Measurements from ENCODE around the gene C10orf90. TPM values are rescaled to one million over a fixed set of nuclear protein-coding genes. Genes with fewer than 3 reads are reported as not detected.

The C10orf90 gene
- total RNA-seq, 4 donors from 2014 or later = 0.26 TPM; not detected in 3

- TF ChIP-seq POLR2A (IDR thresholded peaks at IDR 0.05) = no peak
- no peak for TF ChIP-seq CTCF (IDR thresholded peaks at IDR 0.05)
- peaks cover 0 to 3% (median 0%) of the 10 kb centered on the region in 4 donors for H3K27me3 ChIP-seq
- no peak for DNase-seq
- no peaks in the 10 kb centered on the region for H3K4me1 ChIP-seq
- H3K27ac ChIP-seq = no peak overlapping the region
- intact Hi-C loops (cut with DNase I) = no loop called here
- 85 to 87% methylated on average over 7 of the region's 7 CpGs for WGBS, 2 donors
- no peaks in the 10 kb centered on the region for H3K36me3 ChIP-seq
- no peaks in the 10 kb centered on the region for H3K9me3 ChIP-seq
- no peak overlapping the region for H3K4me3 ChIP-seq
These were observed 191.1 kb downstream of the C10orf90 start for GRCh38 chr10:126479280-126479895.

GRCh38 chr10:126478546-126478945 is 191.9 kb downstream of the C10orf90 start:
- H3K4me3 ChIP-seq = no peak overlapping the region
- H3K27ac ChIP-seq = no peak overlapping the region
- DNase-seq = no peak
- 50 to 59% methylated on average over 5 to 6 of the region's 6 CpGs for WGBS, 2 donors
- TF ChIP-seq POLR2A (IDR thresholded peaks at IDR 0.05) (no peak), CTCF (IDR thresholded peaks at IDR 0.05) (no peak)
- H3K4me1 ChIP-seq = no peaks in the 10 kb centered on the region
- intact Hi-C loops (cut with DNase I) = no loop called here
- no peaks in the 10 kb centered on the region for H3K9me3 ChIP-seq
- peaks cover 0 to 3% (median 0%) of the 10 kb centered on the region in 4 donors for H3K27me3 ChIP-seq
- H3K36me3 ChIP-seq = no peaks in the 10 kb centered on the region

- no peaks in the 10 kb centered on the region for H3K36me3 ChIP-seq
- no peaks in the 10 kb centered on the region for H3K4me1 ChIP-seq
- intact Hi-C loops (cut with DNase I) = no loop called here
- 64 to 66% methylated on average over 11 of the region's 11 CpGs for WGBS, 2 donors
- H3K27me3 ChIP-seq = no peaks in the 10 kb centered on the region
- H3K9me3 ChIP-seq = no peaks in the 10 kb centered on the region
- H3K4me3 ChIP-seq = no peak overlapping the region
- no peak overlapping the region for H3K27ac ChIP-seq
- no peak for DNase-seq
- no peak for TF ChIP-seq POLR2A (IDR thresholded peaks at IDR 0.05)
- no peak for TF ChIP-seq CTCF (IDR thresholded peaks at IDR 0.05)
These were observed 194.2 kb downstream of the C10orf90 start for GRCh38 chr10:126476246-126476645.

GRCh38 chr10:126475074-126475691 is 195.3 kb downstream of the C10orf90 start:
- no peaks in the 10 kb centered on the region for H3K36me3 ChIP-seq
- DNase-seq = no peak
- 80 to 81% methylated on average over 6 of the region's 6 CpGs for WGBS, 2 donors
- H3K4me1 ChIP-seq = no peaks in the 10 kb centered on the region
- no peak overlapping the region for H3K27ac ChIP-seq
- peaks cover 0 to 5% (median 0%) of the 10 kb centered on the region in 4 donors for H3K27me3 ChIP-seq
- no peak for TF ChIP-seq CTCF (IDR thresholded peaks at IDR 0.05)
- no peaks in the 10 kb centered on the region for H3K9me3 ChIP-seq
- no peak overlapping the region for H3K4me3 ChIP-seq
- intact Hi-C loops (cut with DNase I) = no loop called here

- Histone ChIP-seq H3K27ac (no peak overlapping the region), H3K27me3 (peaks cover 0 to 9% (median 0%) of the 10 kb centered on the region in 4 donors), H3K4me3 (no peak overlapping the region), H3K9me3 (no peaks in the 10 kb centered on the region), H3K4me1 (no peaks in the 10 kb centered on the region), H3K36me3 (no peaks in the 10 kb centered on the region)
- 70 to 73% methylated on average over 3 to 4 of the region's 6 CpGs for WGBS, 2 donors
- intact Hi-C loops (cut with DNase I) = no loop called here
- no peak for DNase-seq
- TF ChIP-seq CTCF (IDR thresholded peaks at IDR 0.05) = no peak
- TF ChIP-seq POLR2A (IDR thresholded peaks at IDR 0.05) = no peak
These were observed 196.5 kb downstream of the C10orf90 start for GRCh38 chr10:126474031-126474430.

Data from esophagus squamous epithelium (tissue), 5 donors.